Suprapubic skin (tissue), 4 donors: ENCODE measurements around the gene SNW1. TPM values are rescaled to one million over a fixed set of nuclear protein-coding genes. Genes with fewer than 3 reads are reported as not detected.

Experiments used
- DNase-seq, 2 donors: peaks; one replicate each; pipeline ENCODE4 v3.0.0-alpha.2; 2019; ENCODE audit warnings: low spot score in 2 of 2
- H3K27ac ChIP-seq: fragments of 200-600 bp; sonication (generic); one replicate; pipeline ENCODE4 v1.5.1; 2019
- H3K27me3 ChIP-seq: fragments of 200-600 bp; sonication (generic); one replicate; pipeline ENCODE4 v1.5.1; 2019
- H3K36me3 ChIP-seq: fragments of 200-600 bp; sonication (generic); one replicate; pipeline ENCODE4 v1.5.1; 2019
- H3K4me1 ChIP-seq: fragments of 200-600 bp; sonication (generic); one replicate; pipeline ENCODE4 v1.5.1; 2019
- H3K4me3 ChIP-seq: fragments of 200-600 bp; sonication (generic); one replicate; pipeline ENCODE4 v1.5.1; 2019; ENCODE audit warnings: mild to moderate bottlenecking
- H3K9me3 ChIP-seq: fragments of 200-600 bp; sonication (generic); one replicate; pipeline ENCODE4 v1.5.1; 2019
- CTCF ChIP-seq, 2 donors: fragments of 200-600 bp in 1 of 2; fragments of 450-650 bp in 1 of 2; sonication (generic) in 1 of 2; IDR thresholded peaks; one replicate each; pipeline ENCODE4 v1.5.1; 2016 to 2019; ENCODE audit warnings: antibody characterized with exemption in 2 of 2, mild to moderate bottlenecking in 1 of 2, moderate library complexity in 1 of 2
- EP300 ChIP-seq: sonication (generic); formaldehyde crosslinking; IDR thresholded peaks from one replicate; pipeline ENCODE4 v1.6.1; 2017; ENCODE audit warnings: antibody characterized with exemption
- POLR2A ChIP-seq, 2 donors: fragments of 450-650 bp; IDR thresholded peaks; one replicate each; pipeline ENCODE4 v1.6.1; 2017; ENCODE audit warnings: antibody characterized with exemption in 2 of 2, mild to moderate bottlenecking in 2 of 2, moderate library complexity in 2 of 2
- POLR2AphosphoS5 ChIP-seq, 3 donors: sonication (generic); formaldehyde crosslinking; IDR thresholded peaks; one replicate each; pipeline ENCODE4 v1.6.1; 2017; ENCODE audit warnings: antibody characterized with exemption in 3 of 3
- WGBS: methylation state at CpG from one replicate; pipeline ENCODE4 v1.1.5; 2018; 5-methylcytosine and 5-hydroxymethylcytosine counted together
- total RNA-seq, 4 donors: library from RNA; depleted of rRNA; stranded (reverse); fragments of >200 nt; gene quantifications; one replicate each; pipeline ENCODE4 v1.1.0, GENCODE V29; 2016

The SNW1 gene
- total RNA-seq, 4 donors from 2014 or later: 48.8 to 85.1 (median 57.4) TPM

- Histone ChIP-seq H3K36me3 (peaks cover 67% of the 10 kb centered on the region), H3K4me3 (no peak overlapping the region), H3K27me3 (no peaks in the 10 kb centered on the region), H3K9me3 (no peaks in the 10 kb centered on the region), H3K27ac (no peak overlapping the region), H3K4me1 (no peaks in the 10 kb centered on the region)
- no peak for DNase-seq
- WGBS: 61% methylated on average over 4 of the region's 4 CpGs
- TF ChIP-seq POLR2A (IDR thresholded peaks at IDR 0.05): no peak
- TF ChIP-seq EP300: no peak
- no peak for TF ChIP-seq POLR2AphosphoS5 (IDR thresholded peaks at IDR 0.05)
- no peak for TF ChIP-seq CTCF (IDR thresholded peaks at IDR 0.05)
Measured at GRCh38 chr14:77746064-77746702, 14.8 kb downstream of the SNW1 start.

- H3K4me3 ChIP-seq: no peak overlapping the region
- WGBS: 80% methylated on average over 2 of the region's 2 CpGs
- peaks cover 48% of the 10 kb centered on the region for H3K36me3 ChIP-seq
- H3K27ac ChIP-seq: no peak overlapping the region
- TF ChIP-seq CTCF (IDR thresholded peaks at IDR 0.05) (no peak), EP300 (no peak), POLR2AphosphoS5 (IDR thresholded peaks at IDR 0.05) (no peak), POLR2A (IDR thresholded peaks at IDR 0.05) (no peak)
- no peaks in the 10 kb centered on the region for H3K27me3 ChIP-seq
- no peak for DNase-seq
- no peaks in the 10 kb centered on the region for H3K9me3 ChIP-seq
- no peaks in the 10 kb centered on the region for H3K4me1 ChIP-seq
Measured at GRCh38 chr14:77741438-77741837, 19.5 kb downstream of the SNW1 start.

GRCh38 chr14:77738559-77739250, 22.3 kb downstream of the SNW1 start:
- H3K27me3 ChIP-seq: no peaks in the 10 kb centered on the region
- H3K27ac ChIP-seq: no peak overlapping the region
- H3K4me1 ChIP-seq: no peaks in the 10 kb centered on the region
- no peak for DNase-seq
- TF ChIP-seq CTCF (IDR thresholded peaks at IDR 0.05) (no peak), POLR2A (IDR thresholded peaks at IDR 0.05) (no peak), EP300 (no peak)
- peaks cover 60% of the 10 kb centered on the region for H3K36me3 ChIP-seq
- H3K4me3 ChIP-seq: no peak overlapping the region
- H3K9me3 ChIP-seq: no peaks in the 10 kb centered on the region
- 84% methylated on average over 7 of the region's 7 CpGs for WGBS

GRCh38 chr14:77730976-77731497, 29.9 kb downstream of the SNW1 start:
- WGBS: 77% methylated on average over 3 of the region's 3 CpGs
- Histone ChIP-seq H3K27me3 (no peaks in the 10 kb centered on the region), H3K36me3 (peaks cover 100% of the 10 kb centered on the region)

More at GRCh38 chr14:77730976-77731497, 29.9 kb downstream of the SNW1 start:
- H3K4me3 ChIP-seq: no peak overlapping the region
- no peaks in the 10 kb centered on the region for H3K4me1 ChIP-seq
- no peak overlapping the region for H3K27ac ChIP-seq
- H3K9me3 ChIP-seq: no peaks in the 10 kb centered on the region
- TF ChIP-seq POLR2AphosphoS5 (IDR thresholded peaks at IDR 0.05) (no peak), EP300 (no peak), CTCF (IDR thresholded peaks at IDR 0.05) (no peak), POLR2A (IDR thresholded peaks at IDR 0.05) (no peak)
- DNase-seq: no peak
